NCI-H1417 treated with DMSO at 0.1 percent for 48 hours (cell line): ENCODE results near the gene MAMLD1.
"Not testable (repeated sequence)": the region's sequence is repeated elsewhere in the genome, so short reads cannot be mapped to it uniquely, and the experiment has no call there.

Source experiments
- DNase-seq: peaks from one replicate; lab custom pipeline; 2025; lab: John Stamatoyannopoulos, UW

The MAMLD1 gene, protein sequence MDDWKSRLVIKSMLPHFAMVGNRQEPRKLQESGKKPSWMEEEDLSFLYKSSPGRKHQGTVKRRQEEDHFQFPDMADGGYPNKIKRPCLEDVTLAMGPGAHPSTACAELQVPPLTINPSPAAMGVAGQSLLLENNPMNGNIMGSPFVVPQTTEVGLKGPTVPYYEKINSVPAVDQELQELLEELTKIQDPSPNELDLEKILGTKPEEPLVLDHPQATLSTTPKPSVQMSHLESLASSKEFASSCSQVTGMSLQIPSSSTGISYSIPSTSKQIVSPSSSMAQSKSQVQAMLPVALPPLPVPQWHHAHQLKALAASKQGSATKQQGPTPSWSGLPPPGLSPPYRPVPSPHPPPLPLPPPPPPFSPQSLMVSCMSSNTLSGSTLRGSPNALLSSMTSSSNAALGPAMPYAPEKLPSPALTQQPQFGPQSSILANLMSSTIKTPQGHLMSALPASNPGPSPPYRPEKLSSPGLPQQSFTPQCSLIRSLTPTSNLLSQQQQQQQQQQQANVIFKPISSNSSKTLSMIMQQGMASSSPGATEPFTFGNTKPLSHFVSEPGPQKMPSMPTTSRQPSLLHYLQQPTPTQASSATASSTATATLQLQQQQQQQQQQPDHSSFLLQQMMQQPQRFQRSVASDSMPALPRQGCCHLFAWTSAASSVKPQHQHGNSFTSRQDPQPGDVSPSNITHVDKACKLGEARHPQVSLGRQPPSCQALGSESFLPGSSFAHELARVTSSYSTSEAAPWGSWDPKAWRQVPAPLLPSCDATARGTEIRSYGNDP

GRCh38 chrX:150362599-150363481 lies at the start of gene MAMLD1:
Gene MAMLD1 (plus strand): TSS chrX:150363317. CDS start chrX:150445517, 82,200 bp downstream.
- DNase-seq: no peak

DNA sequence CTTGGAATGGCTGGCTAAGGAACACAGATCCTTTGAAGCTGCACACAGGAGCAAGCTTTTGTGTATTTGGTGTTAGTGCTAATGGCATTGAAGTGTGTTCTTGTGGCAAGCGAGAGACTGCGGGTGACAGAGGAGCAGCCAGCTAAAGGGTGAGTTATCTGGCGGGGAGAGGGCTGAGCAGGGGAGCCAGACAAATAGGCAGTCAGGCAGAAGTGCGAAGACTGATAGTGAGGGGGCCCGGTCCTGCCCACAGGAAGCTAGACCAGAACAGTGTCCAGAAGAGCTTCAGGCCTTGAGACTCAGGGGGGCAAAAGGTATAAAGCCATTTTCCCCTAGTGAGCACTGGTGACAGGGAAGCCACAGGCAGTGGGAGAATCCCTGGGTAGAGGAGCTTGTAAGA lies 49.6 kb upstream of the MAMLD1 start:
- DNase-seq: no peak

DNA sequence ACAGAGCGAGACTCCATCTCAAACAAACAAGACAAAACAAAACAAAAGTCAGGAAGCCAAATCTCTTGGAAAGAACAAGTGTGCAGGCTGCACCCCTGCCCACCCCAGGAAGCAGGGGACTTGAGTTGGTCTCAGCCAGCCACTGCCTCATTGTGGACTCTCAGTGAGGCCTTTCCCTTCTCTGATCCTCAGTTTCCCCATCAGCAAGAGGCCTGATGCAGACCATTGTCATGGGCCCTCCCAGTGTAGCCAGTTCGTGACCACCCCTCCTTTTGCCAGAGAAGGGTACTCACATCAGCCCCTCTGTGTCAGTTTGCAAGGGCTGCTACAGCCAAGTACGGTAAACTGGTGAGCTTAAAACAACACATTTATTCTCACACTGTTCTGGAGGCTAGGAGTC lies 48.9 kb upstream of the MAMLD1 start:
- no peak for DNase-seq

DNA sequence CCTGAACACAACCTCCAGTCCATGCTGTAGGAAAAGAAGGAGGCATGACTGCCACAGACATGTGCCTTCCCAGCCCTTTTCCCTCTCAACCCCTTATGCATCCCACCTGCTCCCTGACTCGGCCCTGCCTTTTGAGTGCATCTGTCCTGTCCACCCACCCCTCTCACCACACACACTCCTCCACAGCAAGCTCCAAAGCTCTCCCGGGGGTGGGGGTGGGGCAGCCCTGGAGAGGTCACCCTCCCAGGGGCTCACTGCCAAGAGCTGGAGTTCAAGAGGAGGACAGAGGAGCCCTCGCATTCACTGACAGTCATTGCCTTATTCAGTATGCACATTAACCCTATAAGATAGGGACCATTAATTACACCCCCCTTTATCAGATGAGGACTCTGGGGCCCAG lies 46.6 kb upstream of the MAMLD1 start:
- DNase-seq: no peak

- no peak for DNase-seq
Measured at GRCh38 chrX:150323020-150323419, 40.1 kb upstream of the MAMLD1 start.

- DNase-seq: no peak
Measured at GRCh38 chrX:150324035-150324728, 38.9 kb upstream of the MAMLD1 start.

DNA sequence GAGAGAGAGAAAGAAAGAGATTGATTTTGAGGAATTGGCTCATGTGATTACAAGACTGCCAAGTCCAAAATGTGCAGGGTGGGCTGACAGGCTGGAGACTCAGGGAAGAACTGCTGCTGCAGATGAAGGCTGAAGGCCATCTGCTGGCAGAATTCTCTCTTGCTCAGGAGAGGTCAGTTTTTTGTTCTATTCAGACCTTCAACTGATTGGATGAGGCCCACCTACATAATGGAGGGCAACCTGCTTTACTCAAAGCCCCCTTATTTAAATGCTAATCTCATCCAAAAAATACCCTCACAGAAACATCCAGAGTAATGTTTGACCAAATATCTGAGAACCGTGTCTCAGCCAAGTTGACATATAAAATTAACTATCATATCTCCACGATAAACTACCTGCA lies 38.2 kb upstream of the MAMLD1 start:
- DNase-seq: no peak

DNA sequence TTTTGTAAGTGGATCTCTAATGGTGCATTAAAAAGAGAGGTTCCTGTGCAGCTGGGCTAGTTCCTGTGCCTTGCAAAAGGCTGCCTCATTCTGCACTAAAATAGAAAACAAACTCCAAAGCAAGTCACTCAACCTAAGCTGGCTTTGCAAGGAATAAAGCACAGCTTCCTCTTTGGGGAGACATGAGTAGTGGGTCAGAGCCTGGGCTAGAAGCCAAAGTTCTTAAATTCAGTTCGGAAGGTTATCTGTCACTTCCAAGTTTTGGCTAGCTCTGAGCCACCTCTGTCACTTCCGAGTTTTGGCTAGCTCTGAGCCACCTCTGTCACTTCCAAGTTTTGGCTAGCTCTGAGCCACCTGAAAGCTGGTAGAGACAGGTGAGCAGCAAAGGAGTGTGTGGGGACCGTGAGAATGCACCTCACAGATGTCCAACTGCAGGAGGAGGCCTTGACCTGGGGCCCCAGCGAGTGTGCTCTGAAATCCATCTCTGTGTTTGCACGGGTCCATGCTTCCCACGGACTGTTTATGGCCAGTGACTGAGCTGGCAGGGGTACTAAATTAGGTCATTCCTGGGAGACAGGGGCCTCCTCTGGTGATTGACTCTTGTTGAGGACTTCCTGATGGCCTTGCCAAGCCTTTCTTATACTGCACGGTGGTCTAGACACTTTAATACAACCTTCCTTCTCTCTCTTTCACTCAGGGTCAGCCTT lies 36.4 kb upstream of the MAMLD1 start:
- no peak for DNase-seq

GRCh38 chrX:150329282-150329681 lies 33.8 kb upstream of the MAMLD1 start:
- no peak for DNase-seq

- DNase-seq: no peak
Measured at GRCh38 chrX:150329868-150330267, 33.2 kb upstream of the MAMLD1 start.

GRCh38 chrX:150332023-150332422 lies 31.1 kb upstream of the MAMLD1 start:
- no peak for DNase-seq

- no peak for DNase-seq
Measured at GRCh38 chrX:150334100-150334499, 29.0 kb upstream of the MAMLD1 start.

GRCh38 chrX:150334981-150335380 lies 28.1 kb upstream of the MAMLD1 start:
- DNase-seq: no peak

- no peak for DNase-seq
Measured at GRCh38 chrX:150337026-150337425, 26.1 kb upstream of the MAMLD1 start.

- no peak for DNase-seq
Measured at GRCh38 chrX:150337536-150337935, 25.6 kb upstream of the MAMLD1 start.

- no peak for DNase-seq
Measured at GRCh38 chrX:150338615-150339014, 24.5 kb upstream of the MAMLD1 start.

- no peak for DNase-seq
Measured at GRCh38 chrX:150339736-150340135, 23.4 kb upstream of the MAMLD1 start.

GRCh38 chrX:150340326-150340725 lies 22.8 kb upstream of the MAMLD1 start:
- DNase-seq: not testable (repeated sequence)

DNA sequence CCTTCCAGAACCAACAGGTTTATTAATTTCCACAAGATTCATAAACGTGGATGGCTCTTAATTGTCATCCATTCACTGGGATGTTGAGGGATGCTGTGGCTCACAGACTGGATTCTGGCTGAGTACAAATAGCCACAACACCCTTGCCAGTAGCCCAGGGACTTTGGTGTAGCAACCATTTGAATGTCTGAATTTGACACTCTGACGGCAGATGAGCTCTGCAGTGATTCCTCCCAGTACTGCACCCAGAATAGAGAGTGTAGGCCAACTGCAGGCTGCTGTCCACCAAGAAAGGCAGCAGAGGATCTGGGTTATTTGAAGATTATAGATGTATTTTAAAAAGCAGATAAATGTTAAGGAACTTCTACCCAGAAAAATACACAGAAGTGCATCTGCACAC lies 15.6 kb upstream of the MAMLD1 start:
- DNase-seq: no peak

DNA sequence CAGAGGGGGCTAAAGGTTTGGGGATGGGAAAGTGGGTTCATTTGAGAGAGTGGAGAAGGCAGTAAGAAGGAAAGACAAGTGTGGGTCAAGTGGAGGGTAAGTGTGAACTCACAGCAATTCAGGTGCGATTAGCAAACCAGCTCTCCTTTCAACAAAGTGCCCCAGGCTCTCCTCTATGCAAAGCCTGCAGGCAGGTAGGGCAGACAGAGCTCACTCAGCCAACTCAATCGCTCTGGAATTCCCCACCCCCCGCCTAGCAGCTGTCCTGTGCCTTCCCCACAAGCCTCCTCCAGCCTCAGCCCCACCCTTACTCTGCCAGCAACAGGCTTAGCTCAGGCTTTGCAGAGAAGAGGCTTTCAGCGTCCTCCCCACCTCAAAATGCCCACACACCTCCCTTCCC lies 14.8 kb upstream of the MAMLD1 start:
- no peak for DNase-seq

- DNase-seq: no peak
Measured at GRCh38 chrX:150352114-150352513, 11.0 kb upstream of the MAMLD1 start.
